Pancreas (tissue), 10 donors: ENCODE results near the gene DNAH5. TPM values are rescaled to one million over a fixed set of nuclear protein-coding genes. Genes with fewer than 3 reads are reported as not detected.

Experiments
- ATAC-seq, 4 donors: fragments of 200-7000 bp; cut with Tn5 transposase; one replicate each; pipeline versions ENCODE4 v1.8.0 to v1.9.1; 2020; ENCODE audit warnings: mild to moderate bottlenecking in 4 of 4, moderate library complexity in 4 of 4
- DNase-seq, 6 donors: peaks; one replicate each; pipeline ENCODE4 v3.0.0-alpha.2; 2020
- FAIRE-seq: peaks from 2 replicates; lab custom pipeline; 2012; peaks lifted over from hg19 to GRCh38; lab: Jason Lieb, UNC
- H3K27ac ChIP-seq, 4 donors: fragments of 200-600 bp; sonication (generic); 1 replicate in 3 of 4; 2 replicates in 1 of 4; pipeline versions ENCODE4 v1.5.0 to v1.8.0; 2020
- H3K27me3 ChIP-seq, 4 donors: fragments of 200-600 bp; one replicate each; pipeline ENCODE4 v1.8.0; 2021
- H3K36me3 ChIP-seq, 3 donors: fragments of 200-600 bp; sonication (generic) in 1 of 3; one replicate each; pipeline versions ENCODE4 v1.5.0 to v1.8.0; 2020 to 2021
- H3K4me1 ChIP-seq, 3 donors: fragments of 200-600 bp; one replicate each; pipeline ENCODE4 v1.8.0; 2021
- H3K4me3 ChIP-seq, 4 donors: fragments of 200-600 bp; sonication (generic) in 2 of 4; one replicate each; pipeline versions ENCODE4 v1.5.0 to v1.8.0; 2020 to 2021
- H3K9me3 ChIP-seq, 4 donors: fragments of 200-600 bp; one replicate each; pipeline ENCODE4 v1.8.0; 2021
- WGBS, 2 donors: extraction: QIAGEN DNeasy Blood & Tissue Kit; methylation state at CpG; one replicate each; pipeline ENCODE4 v1.1.7; 2013; 5-methylcytosine and 5-hydroxymethylcytosine counted together
- intact Hi-C, 3 donors: fragments of 100-400 bp; cut with DNase I; formaldehyde crosslinking; loops; one replicate each; pipeline versions ENCODE4 v1.11.1 to v1.14.2; 2022
- polyA plus RNA-seq, 2 donors: library from polyadenylated mRNA; stranded (reverse); fragments of 200-250 nt; gene quantifications; one replicate each; pipeline ENCODE4 v1.2.3, GENCODE V29; 2013
- total RNA-seq, 6 donors: library from RNA; stranded (reverse); fragmentation: NEBNext Ultra II Directional in 4 of 6; extraction: Animal tissue kit (Norgen Biotek cat#: 25700) in 4 of 6; gene quantifications; one replicate each; pipeline versions ENCODE4 v1.2.1 to v1.2.4, GENCODE V29; 2021 to 2023
- TF ChIP-seq, protein P1 (sequence below), 4 donors: fragments of 200-600 bp; sonication (generic) in 3 of 4; IDR thresholded peaks; one replicate each; pipeline versions ENCODE4 v1.5.0 to v1.8.0; 2021; ENCODE audit warnings: antibody characterized with exemption in 4 of 4
- donor health status: healthy with polysubstance abuse.
- donor health status: DM: no; HTN: no; CAD: no; lungs with moderate emphysema.
- donor health status: DM: no; HTN: no; CAD: no.
- donor health status: control.
- donor health status: control.
- donor health status: Bipolar disorder and iron deficiency.
- donor health status: DM: yes; HTN: yes; CAD: no.
- donor health status: DM: no; HTN: no; CAD: no.
- donor health status: DM: no; HTN: no; CAD: no.
- donor health status: DM: yes; HTN: yes; CAD: no.

The DNAH5 gene
- total and polyA plus RNA-seq, 8 donors = 0.84 to 5.3 (median 1.6) TPM

DNA sequence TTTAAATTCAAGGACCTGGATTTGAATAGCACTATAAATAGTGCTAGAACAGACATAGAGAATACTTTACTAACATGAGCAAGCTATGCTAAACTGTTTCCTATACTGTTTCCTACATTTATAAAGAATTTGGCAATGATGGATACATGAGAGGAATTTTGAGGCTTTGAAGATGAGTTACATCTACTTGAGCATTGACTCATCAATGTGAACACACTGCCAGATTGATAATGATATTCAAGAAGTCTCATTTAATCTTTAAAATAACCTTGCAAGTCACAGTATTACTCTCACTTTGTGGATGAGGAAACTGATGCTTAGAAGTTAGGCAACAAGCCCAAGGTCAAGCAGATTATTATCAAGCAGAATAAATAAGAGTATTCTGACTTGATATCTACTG lies 281.9 kb downstream of the DNAH5 start:
- ATAC-seq = no peak
- FAIRE-seq = no peak

DNA sequence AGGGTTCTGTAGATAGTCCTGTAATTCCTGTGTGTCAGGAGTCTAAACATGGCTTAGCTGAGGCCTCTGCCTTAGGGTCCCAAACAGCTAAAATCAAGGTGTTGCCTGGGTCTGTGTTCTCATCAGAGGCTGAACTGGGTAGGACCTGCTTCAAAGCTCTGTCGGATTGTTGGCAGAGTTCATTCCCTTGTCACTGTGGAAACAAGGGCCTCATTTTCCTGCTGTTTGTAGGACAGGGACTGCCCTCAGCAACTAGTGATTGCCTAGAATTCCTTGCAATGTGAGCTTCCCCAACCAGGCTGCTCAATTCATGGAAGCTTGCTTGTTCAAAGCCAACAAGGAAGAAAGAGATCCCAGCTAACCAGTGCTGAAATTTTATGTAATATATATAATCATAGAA lies 283.2 kb downstream of the DNAH5 start:
- no peaks in the 10 kb centered on the region for H3K4me1 ChIP-seq
- TF ChIP-seq, protein P1, sequence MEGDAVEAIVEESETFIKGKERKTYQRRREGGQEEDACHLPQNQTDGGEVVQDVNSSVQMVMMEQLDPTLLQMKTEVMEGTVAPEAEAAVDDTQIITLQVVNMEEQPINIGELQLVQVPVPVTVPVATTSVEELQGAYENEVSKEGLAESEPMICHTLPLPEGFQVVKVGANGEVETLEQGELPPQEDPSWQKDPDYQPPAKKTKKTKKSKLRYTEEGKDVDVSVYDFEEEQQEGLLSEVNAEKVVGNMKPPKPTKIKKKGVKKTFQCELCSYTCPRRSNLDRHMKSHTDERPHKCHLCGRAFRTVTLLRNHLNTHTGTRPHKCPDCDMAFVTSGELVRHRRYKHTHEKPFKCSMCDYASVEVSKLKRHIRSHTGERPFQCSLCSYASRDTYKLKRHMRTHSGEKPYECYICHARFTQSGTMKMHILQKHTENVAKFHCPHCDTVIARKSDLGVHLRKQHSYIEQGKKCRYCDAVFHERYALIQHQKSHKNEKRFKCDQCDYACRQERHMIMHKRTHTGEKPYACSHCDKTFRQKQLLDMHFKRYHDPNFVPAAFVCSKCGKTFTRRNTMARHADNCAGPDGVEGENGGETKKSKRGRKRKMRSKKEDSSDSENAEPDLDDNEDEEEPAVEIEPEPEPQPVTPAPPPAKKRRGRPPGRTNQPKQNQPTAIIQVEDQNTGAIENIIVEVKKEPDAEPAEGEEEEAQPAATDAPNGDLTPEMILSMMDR (IDR thresholded peaks at IDR 0.05) = no peak
- H3K9me3 ChIP-seq = no peaks in the 10 kb centered on the region
- no peaks in the 10 kb centered on the region for H3K27me3 ChIP-seq
- no peak for ATAC-seq
- H3K4me3 ChIP-seq = no peak overlapping the region
- 27 to 36% methylated on average over 1 of the region's 1 CpG for WGBS, 2 donors
- no peak for DNase-seq
- no peak for FAIRE-seq
- no peaks in the 10 kb centered on the region for H3K36me3 ChIP-seq
- intact Hi-C loops = no loop called here
- no peak overlapping the region for H3K27ac ChIP-seq

More for the DNA sequence above, 281.9 kb downstream of the DNAH5 start:
- intact Hi-C loops = no loop called here
- TF ChIP-seq, protein P1 (IDR thresholded peaks at IDR 0.05) = no peak
- Histone ChIP-seq H3K27me3 (no peaks in the 10 kb centered on the region), H3K27ac (no peak overlapping the region), H3K4me3 (no peak overlapping the region), H3K36me3 (no peaks in the 10 kb centered on the region), H3K4me1 (no peaks in the 10 kb centered on the region), H3K9me3 (no peaks in the 10 kb centered on the region)
- no peak for DNase-seq

DNA sequence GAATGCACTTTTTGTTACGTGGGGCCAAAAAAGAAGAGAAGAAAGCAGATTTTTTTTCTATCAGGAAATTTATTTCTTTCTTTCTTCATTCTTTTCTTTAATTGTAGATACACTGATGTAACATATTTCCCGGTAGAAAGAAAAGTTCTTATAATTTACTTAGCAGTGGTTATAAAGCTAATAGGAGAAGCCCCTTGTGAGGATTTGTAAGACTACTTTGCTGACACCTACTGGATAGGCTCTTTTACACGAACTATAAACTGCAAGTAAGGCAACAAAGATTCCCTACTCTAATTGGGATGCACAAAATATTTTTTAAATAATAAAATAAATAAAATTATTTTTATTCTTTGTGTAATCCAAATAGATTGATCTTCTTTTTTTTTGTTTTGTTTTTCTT lies 284.4 kb downstream of the DNAH5 start:
- WGBS, 2 donors = 36 to 40% methylated on average over 3 of the region's 3 CpGs
- intact Hi-C loops = no loop called here
- Histone ChIP-seq H3K27me3 (no peaks in the 10 kb centered on the region), H3K27ac (no peak overlapping the region), H3K4me1 (no peaks in the 10 kb centered on the region), H3K4me3 (no peak overlapping the region), H3K9me3 (no peaks in the 10 kb centered on the region), H3K36me3 (no peaks in the 10 kb centered on the region)
- TF ChIP-seq, protein P1 (IDR thresholded peaks at IDR 0.05) = no peak
- ATAC-seq = no peak
- DNase-seq = no peak
- no peak for FAIRE-seq

DNA sequence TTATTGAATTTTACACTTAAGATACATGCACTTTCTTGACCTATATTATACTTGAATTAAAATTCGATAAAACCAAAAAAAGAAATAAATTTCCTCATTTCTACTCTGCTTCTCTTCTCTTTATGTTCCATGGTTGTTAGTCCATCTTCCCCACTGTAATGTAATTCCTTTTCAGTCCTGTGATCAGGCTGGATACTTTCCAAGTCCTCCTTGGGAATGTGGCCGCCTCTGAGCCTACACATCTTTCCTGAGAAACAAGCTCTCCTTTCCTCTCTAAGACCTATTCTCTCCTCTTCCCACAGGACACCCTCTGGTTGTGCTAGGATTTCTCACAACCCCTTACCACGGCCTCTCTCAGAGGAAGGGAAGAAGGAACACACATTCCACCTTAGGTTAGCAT lies 285.1 kb downstream of the DNAH5 start:
- Histone ChIP-seq H3K27me3 (no peaks in the 10 kb centered on the region), H3K4me1 (no peaks in the 10 kb centered on the region), H3K9me3 (no peaks in the 10 kb centered on the region), H3K36me3 (no peaks in the 10 kb centered on the region), H3K4me3 (no peak overlapping the region), H3K27ac (no peak overlapping the region)
- intact Hi-C loops = no loop called here
- no peak for ATAC-seq
- WGBS, 2 donors = 53 to 77% methylated on average over 3 of the region's 3 CpGs
- no peak for DNase-seq
- FAIRE-seq = no peak
- TF ChIP-seq, protein P1 (IDR thresholded peaks at IDR 0.05) = no peak

DNA sequence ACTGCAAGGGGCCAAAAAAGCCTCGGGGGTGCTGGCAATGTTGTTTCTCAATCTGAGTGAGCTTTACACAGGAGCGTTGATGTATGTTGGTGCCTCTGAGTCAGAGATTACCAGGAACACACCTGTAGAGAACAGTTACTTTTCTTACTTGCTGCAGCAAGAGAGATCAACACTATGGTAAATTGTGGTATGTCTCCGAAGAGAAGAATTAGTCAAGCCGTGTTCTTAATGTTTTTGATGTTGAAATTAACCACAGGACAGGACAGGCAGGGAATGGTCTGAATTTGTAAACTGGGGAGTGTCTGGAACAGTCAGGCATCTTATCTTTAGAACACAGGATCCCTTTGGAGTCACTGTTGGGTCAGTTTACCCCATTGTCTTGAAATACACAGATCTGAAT lies 285.7 kb downstream of the DNAH5 start:
- H3K4me1 ChIP-seq = no peaks in the 10 kb centered on the region
- no peak overlapping the region for H3K27ac ChIP-seq
- no peaks in the 10 kb centered on the region for H3K27me3 ChIP-seq
- no peaks in the 10 kb centered on the region for H3K9me3 ChIP-seq
- no peaks in the 10 kb centered on the region for H3K36me3 ChIP-seq
- WGBS, 2 donors = 57 to 72% methylated on average over 4 of the region's 4 CpGs
- intact Hi-C loops = no loop called here
- no peak overlapping the region for H3K4me3 ChIP-seq
- DNase-seq (no peak), ATAC-seq (no peak), FAIRE-seq (no peak)
- TF ChIP-seq, protein P1 (IDR thresholded peaks at IDR 0.05) = no peak
